GM18502 (cell line): ENCODE data around the gene AKR1B15.

Experiments
- ATAC-seq: cut with Tn5 transposase; IDR thresholded peaks from one replicate; pipeline ENCODE4 v1.9.1; 2021; ENCODE audit warnings: mild to moderate bottlenecking; ENCODE audit not compliant: unreplicated experiment, poor library complexity

The AKR1B15 gene

DNA sequence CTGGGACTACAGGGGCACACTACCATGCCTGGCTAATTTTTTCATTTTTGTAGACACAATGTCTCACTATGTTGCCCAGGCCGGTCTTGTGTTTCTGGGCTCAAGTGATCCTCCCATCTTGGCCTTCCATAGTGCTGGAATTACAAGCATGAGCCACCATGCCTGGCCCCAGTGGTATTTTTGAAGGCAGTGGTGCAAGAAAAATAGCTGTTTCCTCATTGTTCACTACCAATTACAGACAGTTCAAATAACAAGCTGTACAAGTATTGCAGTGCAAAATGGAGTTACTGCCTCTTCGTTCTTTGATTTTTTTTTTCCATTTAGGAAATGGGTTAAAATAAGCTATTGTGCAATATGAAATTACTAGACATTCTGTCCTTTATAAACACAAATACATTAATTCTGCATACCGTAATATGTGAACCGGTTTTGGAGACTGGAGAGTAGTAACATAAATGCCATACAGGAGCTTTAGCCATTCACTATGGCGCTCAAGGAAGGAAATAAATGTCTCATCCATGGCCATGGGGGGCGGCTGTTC lies 62.8 kb downstream of the AKR1B15 start:
- ATAC-seq, result no peak

GRCh38 chr7:134612197-134612596 lies 63.3 kb downstream of the AKR1B15 start:
- ATAC-seq, result no peak

- no peak for ATAC-seq
Measured at GRCh38 chr7:134613623-134614347, 64.9 kb downstream of the AKR1B15 start.

- ATAC-seq, result no peak
Measured at GRCh38 chr7:134616611-134617010, 67.7 kb downstream of the AKR1B15 start.

DNA sequence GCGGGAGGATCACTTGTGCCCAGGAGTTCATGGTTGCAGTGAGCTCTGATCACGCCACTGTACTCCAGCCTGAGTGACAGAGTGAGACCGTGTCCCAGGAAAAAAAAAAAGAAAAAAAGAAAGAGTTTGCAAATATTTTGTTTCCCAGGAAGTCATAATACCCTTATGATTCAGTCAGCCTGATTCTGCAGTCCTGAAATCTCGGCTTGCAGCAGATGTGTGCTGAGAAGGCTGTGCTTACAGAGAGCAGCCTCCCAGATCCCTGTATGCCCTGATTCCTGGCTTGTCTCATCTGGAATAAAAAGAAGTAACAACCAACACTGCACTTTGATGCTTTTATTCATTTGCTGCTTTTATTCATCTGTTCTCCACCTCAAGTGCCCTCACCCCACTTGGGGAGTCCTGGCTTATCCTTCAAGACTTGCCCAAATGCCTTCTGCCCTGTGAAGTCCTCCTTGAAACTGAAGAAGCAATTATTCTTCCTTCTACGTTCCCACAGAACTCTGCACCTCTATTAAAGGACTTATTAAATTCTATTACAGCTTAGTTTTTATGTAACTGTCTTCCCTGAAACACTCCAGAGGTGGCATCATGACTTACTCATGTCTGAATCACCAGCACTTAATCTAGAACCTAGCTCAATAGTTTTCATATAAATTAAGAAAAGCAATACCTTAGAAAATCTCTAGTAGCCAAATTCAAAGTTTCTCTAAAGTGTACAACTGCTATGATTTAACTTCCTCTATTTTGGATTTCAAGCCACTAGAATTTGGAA lies 70.0 kb downstream of the AKR1B15 start:
- no peak for ATAC-seq

DNA sequence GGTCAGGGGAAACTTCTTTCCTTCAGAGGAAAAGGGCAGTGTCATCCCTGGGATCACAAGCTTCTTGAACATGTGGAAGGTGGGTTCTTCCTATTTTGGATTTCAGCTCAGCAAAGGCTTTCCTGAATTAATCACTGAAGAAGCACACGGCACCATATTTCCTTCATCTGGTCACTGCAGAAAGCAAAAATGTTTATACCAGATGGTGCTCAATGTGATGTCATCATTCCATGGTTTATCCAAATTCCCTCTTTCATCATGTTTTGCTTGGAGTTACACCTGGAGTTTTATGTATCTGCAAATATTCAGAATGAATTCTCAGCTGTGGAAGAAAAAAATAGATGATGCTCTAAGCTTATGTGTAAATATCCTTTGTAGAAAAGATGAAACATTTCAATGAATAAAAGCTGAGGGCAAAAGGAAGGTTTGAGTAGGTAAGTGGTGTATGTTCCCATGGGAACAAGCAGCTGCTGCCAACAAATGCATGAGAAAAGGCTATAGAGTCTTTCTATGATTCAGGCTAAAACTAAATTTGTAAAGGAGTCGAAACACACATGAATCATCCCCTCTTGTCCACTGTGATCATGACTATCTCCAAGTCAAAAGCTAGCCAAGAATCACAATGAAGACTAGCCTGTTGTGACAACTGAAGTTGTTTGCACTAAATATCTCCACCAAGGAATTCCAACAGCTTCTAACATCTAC lies 70.9 kb downstream of the AKR1B15 start:
- no peak for ATAC-seq

DNA sequence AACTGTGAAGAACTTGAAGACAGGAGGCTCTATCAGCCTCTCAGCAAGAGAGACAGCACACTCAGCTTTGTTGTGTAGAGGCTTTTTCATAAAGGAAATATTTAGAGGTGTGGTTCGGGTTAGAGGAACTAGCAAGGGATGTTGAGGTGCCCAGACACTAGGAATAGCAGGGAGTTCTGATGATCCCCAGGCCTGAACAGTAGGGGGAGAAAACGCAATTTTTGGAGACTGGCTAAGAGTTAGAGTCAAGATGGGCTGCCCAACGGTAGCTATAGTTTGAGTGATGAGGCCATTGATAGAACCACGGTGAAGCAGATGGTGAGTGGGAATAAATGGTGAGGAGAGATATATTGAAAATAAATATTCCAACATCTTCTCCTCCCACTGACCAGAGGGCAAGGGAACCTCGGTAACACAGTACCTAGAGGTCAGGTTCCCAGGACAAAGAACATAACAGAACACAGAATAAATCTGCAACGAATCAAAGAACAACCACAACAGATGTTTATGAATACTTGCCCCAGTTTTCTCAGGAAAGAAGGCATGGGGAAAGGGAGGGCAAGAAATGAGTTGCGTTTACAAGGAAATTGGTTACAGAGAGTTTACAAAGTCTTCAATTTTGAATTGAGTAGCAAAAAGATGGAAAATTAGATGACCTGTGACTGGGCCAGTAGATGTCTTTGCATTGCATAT lies 73.5 kb downstream of the AKR1B15 start:
- ATAC-seq, result no peak

DNA sequence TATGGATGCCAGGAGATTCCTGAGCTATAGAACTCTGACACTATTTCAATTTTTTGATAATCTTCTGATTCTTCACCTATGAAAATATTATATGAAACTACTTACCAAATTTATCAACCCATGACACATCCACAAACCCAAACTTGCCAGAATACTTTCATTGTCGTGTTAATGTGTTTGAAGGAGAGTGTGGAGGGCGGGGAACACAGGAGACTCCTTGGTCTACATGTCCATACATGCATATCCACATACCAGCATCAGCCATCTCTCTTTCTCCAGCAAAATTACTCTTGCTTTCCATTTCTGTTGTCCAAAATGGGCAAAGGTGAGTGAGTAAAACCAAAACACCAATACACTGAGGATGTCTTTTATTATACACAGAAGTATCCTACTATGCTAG lies 74.3 kb downstream of the AKR1B15 start:
- ATAC-seq, result no peak

DNA sequence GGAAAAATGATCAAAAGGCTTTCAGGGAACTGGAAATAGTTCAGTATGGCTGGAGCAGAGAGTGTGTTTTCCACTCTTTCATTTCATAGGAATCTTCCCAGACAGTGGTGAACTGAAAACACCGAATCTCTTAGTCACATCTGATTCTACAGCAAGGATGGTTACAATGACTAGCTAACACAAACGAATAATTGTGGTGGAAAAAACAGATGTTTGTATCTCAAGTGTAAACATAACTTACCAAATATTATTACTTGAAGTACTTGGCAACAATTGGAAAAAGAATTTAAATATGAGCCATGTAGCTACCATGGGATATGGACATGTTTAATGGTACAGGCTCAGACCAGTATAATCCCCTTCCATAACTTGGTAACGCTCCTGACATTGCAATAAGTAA lies 76.6 kb downstream of the AKR1B15 start:
- ATAC-seq, result no peak

GRCh38 chr7:134627109-134627774 lies 78.3 kb downstream of the AKR1B15 start:
- ATAC-seq, result no peak

GRCh38 chr7:134627775-134628153 lies 78.9 kb downstream of the AKR1B15 start:
- ATAC-seq, result no peak

DNA sequence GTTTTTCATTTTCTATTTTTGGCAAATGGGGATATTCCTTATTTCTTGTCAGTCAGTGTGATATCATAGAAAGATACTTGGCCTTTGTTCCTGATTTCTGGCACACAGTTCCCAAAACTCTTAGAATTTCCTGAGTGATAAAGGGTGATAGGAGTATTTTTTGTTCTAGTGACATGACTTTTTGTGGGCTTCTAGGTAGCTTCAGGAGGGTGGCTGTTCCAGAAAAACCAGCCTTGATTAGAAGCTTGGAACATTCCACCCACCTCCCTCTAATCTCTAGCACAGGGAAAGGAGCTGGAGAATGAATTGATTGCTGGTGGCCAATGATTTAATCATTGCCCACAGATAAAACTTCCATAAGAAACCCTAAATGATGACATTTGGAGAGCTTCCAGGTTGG lies 80.5 kb downstream of the AKR1B15 start:
- ATAC-seq, result no peak
